GM11168 (cell line): ENCODE results near the gene LPIN3.

Source experiments
- in situ Hi-C: fragments of 300-500 bp; cut with MboI; formaldehyde crosslinking; loops from one replicate; pipeline ENCODE4 v1.12.0; 2022; ENCODE audit warnings: low sequenced_read_pairs; ENCODE audit not compliant: unreplicated experiment

The LPIN3 gene

DNA sequence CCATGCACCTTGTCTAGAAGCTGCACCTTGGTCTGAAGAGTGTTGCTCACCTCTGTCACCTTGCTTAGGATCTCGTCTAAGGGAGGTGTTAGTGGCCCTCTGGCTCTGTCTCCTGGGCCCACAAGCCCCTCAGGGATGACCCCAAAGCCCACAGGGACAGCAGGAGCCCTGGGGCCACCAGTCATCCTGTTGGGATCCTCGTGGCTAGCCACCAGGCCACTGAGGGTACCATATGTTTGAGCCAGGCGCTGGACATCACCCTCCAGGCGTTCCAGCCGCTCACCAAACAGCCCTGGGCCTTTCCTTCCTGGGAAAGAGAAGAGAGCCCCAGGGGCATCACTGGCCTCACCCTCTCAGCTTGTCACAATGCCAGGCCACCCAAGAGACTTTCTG lies 22.1 kb downstream of the LPIN3 start:
- in situ Hi-C loops, result no loop called here

- in situ Hi-C loops, result no loop called here
These were observed 23.0 kb downstream of the LPIN3 start for GRCh38 chr20:41363601-41364000.

DNA sequence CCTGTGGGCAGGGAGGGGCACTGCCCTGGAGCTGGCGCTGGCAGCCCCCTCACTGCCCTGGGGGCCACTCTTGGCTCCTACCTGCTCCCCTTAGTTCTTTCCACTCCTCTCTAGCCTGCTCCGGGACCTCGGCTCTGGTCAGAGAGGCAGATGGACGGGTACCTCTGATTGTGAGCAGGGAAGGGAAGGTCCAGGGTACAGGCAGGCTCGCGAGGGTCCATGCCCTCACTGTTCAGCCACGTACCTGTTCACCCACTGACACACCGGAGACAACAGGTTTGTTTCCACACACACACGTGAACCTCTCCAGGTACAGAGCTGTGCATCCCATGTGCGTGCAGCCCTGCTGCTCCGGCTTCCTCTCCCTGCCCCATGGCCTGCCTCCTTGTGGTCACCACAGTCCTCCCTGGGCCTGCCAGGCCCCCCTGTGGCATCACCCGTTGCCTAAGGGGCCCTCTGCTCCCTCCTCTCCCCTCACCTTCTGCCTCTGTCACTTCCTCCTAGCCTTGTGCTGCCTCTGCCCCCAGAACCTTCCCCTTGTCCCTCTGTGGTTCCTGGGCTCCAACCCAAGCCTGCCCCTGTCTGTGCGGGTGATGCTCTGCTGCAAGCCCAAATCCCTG lies 23.7 kb downstream of the LPIN3 start:
- in situ Hi-C loops, result no loop called here

- in situ Hi-C loops, result no loop called here
These were observed 24.5 kb downstream of the LPIN3 start for GRCh38 chr20:41364967-41365765.

DNA sequence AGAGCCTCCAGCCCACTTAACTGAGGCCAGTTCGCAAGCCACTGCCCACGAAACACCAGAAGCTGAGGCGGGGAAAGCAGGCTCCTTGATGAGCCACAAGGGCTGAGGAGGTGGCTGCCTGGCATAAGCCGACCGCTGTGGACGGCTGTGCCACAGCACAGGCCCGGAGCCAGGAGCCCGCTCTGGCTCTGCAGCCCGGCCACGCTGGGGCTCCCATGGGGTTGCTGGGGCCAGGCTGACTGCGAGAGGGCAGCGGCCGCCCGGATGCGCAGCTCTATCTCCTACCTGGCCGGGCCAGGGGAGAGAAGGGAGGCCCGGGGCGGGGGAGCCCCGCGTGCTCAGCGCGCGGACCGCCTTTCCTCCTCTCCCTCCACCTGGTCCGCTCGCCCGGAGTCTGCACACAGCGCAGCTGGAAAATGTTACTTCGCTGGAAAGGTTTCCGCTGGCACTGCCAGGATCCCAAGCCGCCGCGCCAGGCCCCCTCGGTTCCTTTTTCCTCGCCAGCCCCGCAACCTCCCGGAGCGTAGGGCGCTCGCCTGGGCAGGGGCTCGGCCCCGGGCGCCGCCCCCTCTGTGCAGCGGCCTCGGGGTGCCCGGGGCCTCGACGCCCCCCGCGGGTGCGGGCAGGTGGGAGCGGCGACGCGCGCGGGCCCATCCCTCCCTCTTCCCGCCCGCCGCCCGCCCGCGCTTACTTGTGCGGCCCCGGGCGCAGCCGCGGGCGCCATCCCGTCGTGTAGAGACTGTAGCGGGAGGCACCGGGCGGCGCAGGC lies 25.3 kb downstream of the LPIN3 start:
- in situ Hi-C loops, result no loop called here

DNA sequence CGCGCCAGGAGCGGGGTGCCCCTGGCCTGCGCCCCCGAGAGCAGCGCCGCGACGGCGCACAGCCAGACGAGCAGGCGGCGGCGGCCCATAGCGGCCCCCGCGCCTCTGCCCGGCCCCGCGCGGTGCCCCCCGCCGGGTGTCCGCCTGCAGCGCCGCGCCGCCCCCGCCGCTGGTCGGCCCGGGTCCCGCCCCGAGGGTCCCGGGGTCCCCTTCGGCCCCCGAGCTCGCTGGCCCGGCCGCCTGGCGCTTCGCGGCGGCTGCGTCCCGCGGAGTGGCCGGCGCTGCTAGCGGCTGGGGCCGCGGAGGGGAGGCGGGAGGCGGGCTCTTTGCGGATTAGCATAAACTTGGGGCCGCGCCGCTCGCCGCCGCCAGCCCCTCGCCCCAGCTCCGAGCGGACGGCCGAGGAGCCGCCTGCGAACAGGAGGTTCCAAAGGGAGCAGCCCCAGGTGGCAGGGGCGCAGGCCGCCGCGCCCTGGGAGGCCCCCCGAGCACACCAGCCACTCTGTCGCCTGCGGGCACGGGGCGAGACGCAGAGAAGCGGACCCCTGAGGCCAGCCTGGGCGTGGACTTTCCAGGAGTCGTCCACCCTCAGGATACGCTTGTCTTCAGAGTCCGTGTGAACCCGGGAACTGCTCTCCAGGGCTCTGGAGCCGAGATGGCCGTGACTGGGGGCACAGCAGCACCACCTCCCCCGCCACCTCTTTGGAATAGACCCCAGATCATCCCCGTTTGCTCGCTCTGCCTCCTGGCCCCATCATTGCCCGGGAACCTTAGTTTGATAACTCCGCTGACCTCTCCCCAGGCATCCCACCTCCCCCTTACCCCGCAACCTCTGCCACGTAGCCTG lies 26.1 kb downstream of the LPIN3 start, which contains the start of gene EMILIN3:
TSS of gene EMILIN3 (minus strand) at position 273 of the 847 bp plus-strand sequence. CDS start at position 89, 184 bp downstream.
- in situ Hi-C loops, result no loop called here

GRCh38 chr20:41367393-41367695 lies 26.7 kb downstream of the LPIN3 start:
- in situ Hi-C loops, result no loop called here

- in situ Hi-C loops, result no loop called here
These were observed 27.3 kb downstream of the LPIN3 start for GRCh38 chr20:41367956-41368355.

DNA sequence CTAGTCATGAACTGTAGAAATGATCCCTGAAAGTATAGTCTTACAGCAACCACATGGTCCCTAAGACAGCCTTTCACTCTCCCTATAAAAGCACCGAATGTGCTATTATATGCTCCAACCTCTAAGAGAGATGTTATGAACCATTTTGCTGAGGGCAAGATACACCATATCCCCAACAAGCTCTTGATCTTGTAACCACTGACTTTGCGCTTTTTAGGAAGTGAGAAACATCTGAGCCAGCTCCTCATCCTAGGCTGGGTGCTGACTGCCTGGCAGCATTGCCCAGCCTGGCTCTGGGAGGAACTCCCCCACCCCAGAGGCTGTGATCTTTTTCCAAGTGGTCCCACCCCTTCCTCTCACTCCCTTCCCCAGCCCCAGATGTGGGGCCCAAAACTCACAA lies 29.1 kb downstream of the LPIN3 start:
- in situ Hi-C loops, result no loop called here

DNA sequence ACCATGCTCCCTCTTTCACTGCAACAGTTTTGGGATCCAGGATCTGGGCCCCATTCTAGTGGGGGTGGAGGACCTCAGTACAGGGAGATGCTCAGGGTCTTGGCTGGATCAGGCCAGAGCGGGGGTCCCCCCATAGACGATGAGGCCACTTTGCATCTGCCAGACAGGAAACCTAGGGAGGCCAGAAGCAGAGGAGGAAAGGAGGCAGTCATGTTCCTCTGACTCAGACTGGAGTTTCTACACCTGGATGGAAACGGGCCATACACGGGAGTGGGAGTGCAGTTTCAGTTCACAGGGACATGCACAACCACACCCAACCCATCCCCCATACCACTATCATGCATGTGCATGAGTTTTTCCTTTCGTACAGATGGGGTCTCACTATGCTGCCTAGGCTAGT lies 29.6 kb downstream of the LPIN3 start:
- in situ Hi-C loops, result no loop called here

- in situ Hi-C loops, result no loop called here
These were observed 30.8 kb downstream of the LPIN3 start for GRCh38 chr20:41371371-41371770.

DNA sequence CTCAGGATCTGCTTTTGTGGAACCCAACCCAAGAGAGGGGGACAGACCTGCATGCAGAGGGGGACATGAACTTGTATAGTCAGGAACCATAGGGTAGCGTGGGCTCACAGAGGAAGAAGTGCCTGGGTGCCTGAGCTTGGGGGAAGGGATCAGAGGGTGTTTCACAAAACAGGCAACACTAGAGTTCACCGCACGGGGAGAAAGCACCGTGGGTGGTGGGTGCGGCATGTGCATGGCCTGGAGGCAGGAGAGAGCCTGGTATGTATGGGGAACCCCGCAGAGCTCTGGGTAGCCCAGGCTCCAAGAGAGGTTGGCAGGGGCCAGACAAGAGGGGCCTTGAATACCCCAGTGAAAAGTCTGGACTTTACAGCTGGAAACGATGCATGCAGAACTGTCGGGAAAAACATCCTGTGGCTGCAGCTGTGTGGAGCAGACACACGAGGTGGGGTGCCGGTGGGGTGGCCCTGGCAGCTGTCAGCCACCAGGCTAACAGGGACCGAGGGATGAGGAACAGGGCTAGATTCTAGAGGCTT lies 32.7 kb downstream of the LPIN3 start:
- in situ Hi-C loops, result no loop called here

DNA sequence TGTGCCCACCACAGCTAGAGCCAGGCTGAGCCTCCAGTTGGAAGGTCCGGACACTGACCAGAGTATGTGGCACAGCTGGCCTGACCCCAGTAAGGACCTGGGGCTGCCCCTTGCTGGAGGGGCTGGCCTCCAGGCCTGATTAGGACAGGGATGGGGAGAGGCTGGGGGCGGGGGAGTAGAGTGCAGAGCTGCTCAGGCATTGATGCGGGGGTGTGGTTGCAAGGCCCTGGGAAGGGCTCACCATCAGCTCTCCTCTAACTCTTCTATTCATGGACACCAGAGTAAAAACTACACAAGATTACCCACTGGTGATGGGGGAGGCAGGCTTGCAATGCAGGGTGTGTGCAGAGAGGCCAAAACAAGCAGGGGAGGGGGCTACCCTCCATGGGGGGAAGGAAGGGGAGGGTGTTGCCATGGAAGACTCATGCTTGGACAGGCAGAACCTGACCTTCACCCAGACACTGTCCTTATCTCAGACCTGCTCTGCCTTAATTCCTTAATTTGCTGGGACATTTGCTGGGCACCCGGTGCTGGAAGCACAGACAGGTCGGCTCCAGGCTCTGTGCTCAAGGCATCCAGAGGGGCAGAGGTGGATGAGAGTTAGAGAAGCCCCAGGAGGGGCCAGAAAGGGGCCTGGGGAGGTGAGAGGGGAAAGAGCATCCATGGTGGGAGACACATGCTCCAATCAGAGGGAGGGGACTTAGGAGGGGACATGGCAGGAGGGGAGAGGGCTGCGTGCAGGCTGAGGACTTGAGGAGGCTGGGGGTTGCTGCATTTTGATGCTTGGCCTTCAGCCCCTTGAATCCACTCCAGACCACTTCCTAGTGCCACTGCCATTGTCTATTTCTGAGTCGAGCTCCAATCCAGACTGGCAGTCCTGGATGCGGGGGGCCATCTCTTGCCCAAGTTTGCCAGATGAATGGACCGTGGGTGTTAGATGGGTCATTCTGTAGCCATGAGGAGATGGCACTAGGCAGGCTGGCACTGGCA lies 33.6 kb downstream of the LPIN3 start:
- in situ Hi-C loops, result no loop called here

DNA sequence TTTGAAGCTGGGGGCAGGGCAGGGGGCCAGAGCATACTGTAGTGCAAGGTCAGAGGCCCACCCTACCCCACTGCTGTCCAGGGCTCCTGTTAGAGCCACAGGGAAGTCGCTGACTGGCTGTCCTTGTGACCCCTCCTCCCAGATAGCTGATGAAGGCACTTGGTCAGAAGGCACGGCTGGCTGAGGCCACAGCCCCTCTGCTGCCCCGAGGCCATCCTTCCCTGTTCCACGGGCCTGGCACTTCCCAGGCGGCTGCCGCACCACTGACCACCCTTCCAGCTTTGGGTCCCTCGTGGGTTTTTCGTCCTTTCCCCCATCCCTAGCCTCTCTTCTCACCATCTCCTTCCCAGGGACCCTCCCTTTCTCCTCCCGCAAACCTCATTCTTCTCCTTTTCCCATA lies 35.2 kb downstream of the LPIN3 start:
- in situ Hi-C loops, result no loop called here

DNA sequence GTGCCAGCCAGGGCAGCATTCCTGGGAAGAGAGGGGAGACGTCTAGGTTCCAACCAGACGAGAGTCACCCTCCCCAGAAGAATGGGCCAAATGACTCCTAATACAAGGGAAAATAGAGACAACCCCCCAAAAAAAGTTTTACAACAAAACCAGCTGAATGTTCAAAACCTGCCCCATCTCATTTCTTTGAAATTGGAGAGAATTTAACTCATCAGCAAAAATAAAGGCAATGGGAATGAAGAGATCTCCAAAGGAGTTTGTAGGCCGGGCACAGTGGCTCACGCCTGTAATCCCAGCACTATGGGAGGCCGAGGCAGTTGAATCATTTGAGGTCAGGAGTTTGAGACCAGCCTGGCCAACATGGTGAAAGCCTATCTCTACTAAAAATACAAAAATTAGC lies 35.7 kb downstream of the LPIN3 start:
- in situ Hi-C loops, result no loop called here

GRCh38 chr20:41377275-41377674 lies 36.7 kb downstream of the LPIN3 start:
- in situ Hi-C loops, result no loop called here

- in situ Hi-C loops, result no loop called here
These were observed 38.9 kb downstream of the LPIN3 start for GRCh38 chr20:41379551-41379950.

DNA sequence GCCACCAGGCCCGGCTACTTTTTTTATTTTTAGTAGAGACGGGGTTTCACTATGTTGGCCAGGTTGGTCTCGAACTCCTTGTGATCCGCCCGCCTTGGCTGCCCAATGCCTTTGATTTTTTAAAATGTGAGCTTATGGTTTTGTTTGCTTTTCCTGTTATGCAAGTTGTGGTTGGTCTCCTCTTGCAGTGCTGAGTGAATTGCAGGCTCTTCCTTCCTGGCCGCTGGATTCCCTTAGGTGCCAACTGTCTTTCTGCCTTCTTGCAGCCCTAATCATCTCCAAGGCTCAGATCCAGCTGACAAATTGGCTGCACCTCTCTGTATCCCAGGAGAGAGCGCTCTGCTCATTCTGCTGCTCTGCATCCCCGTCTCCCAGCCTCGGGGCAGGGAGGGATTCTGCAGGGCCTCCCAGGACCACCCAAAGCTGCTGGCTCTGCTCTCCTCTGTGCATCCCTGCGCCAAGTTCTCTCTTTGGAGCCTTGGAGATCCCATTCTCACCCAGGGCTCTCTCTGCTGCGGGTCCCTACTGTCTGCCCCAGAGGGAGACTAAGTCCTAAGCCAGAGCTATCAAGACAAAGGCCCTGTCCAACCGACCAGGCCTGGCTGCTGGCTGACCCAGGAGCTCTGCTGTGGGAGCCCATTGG lies 40.1 kb downstream of the LPIN3 start:
- in situ Hi-C loops, result no loop called here
